Trophoblast cell (in vitro differentiated cells and primary cell): ENCODE data around the gene QRFP.
A peak's percentile ranks its signal among the peaks of the same experiment; 100 is the strongest.

ENCODE experiments used
- DNase-seq, 2 donors: peaks; one replicate each; pipeline ENCODE4 v3.0.0-alpha.2; 2016
- H2AFZ ChIP-seq: 2 replicates; pipeline ENCODE4 v1.6.1; 2013; ENCODE audit warnings: low read length, moderate library complexity, mild to moderate bottlenecking; ENCODE audit not compliant: insufficient read depth, poor library complexity
- H2AK5ac ChIP-seq: 2 replicates; pipeline ENCODE4 v1.6.1; 2013; ENCODE audit warnings: mild to moderate bottlenecking, low read length
- H2BK120ac ChIP-seq: 2 replicates; pipeline ENCODE4 v1.6.1; 2013; ENCODE audit warnings: low read length, mild to moderate bottlenecking, moderate library complexity; ENCODE audit not compliant: insufficient read depth, poor library complexity
- H2BK12ac ChIP-seq: 2 replicates; pipeline ENCODE4 v1.6.1; 2013; ENCODE audit warnings: mild to moderate bottlenecking, low read length, moderate library complexity
- H2BK5ac ChIP-seq: 2 replicates; pipeline ENCODE4 v1.6.1; 2013; ENCODE audit warnings: low read length, low read depth, moderate library complexity, mild to moderate bottlenecking; ENCODE audit not compliant: poor library complexity
- H3K14ac ChIP-seq: 2 replicates; pipeline ENCODE4 v1.6.1; 2013; ENCODE audit warnings: mild to moderate bottlenecking, low read length
- H3K18ac ChIP-seq: 2 replicates; pipeline ENCODE4 v1.6.1; 2013; ENCODE audit warnings: mild to moderate bottlenecking, low read length
- H3K23ac ChIP-seq: 2 replicates; pipeline ENCODE4 v1.6.1; 2013; ENCODE audit warnings: low read length
- H3K27ac ChIP-seq: 2 replicates; pipeline ENCODE4 v1.5.1; 2013; ENCODE audit warnings: low read depth, mild to moderate bottlenecking, inconsistent platforms, low read length, moderate library complexity
- H3K27me3 ChIP-seq: 2 replicates; pipeline ENCODE4 v1.6.1; 2013; ENCODE audit warnings: inconsistent platforms, mild to moderate bottlenecking, low read length, moderate library complexity; ENCODE audit not compliant: insufficient read depth
- H3K36me3 ChIP-seq, 2 experiments: 1 replicate in 1 of 2; 2 replicates in 1 of 2; pipeline ENCODE4 v1.6.1; 2013; ENCODE audit warnings: low read length in 2 of 2, mild to moderate bottlenecking in 2 of 2, moderate library complexity in 1 of 2; ENCODE audit not compliant: insufficient read depth in 2 of 2, control insufficient read depth in 1 of 2
- H3K4ac ChIP-seq: 2 replicates; pipeline ENCODE4 v1.6.1; 2013; ENCODE audit warnings: low read depth, mild to moderate bottlenecking, low read length, moderate library complexity
- H3K4me1 ChIP-seq, 2 experiments: 1 replicate in 1 of 2; 2 replicates in 1 of 2; pipeline ENCODE4 v1.6.1; 2013; ENCODE audit warnings: low read length in 2 of 2, mild to moderate bottlenecking in 2 of 2, moderate library complexity in 1 of 2; ENCODE audit not compliant: insufficient read depth in 2 of 2, control insufficient read depth in 1 of 2
- H3K4me2 ChIP-seq: 2 replicates; pipeline ENCODE4 v1.6.1; 2013; ENCODE audit warnings: inconsistent platforms, mild to moderate bottlenecking, low read length, moderate library complexity
- H3K4me3 ChIP-seq: 2 replicates; pipeline ENCODE4 v1.5.1; 2013; ENCODE audit warnings: mild to moderate bottlenecking, low read depth, low read length, inconsistent platforms
- H3K79me1 ChIP-seq: one replicate; pipeline ENCODE4 v1.6.1; 2013; ENCODE audit warnings: low read length
- H3K79me2 ChIP-seq: 2 replicates; pipeline ENCODE4 v1.6.1; 2013; ENCODE audit warnings: low read length, mild to moderate bottlenecking; ENCODE audit not compliant: control insufficient read depth, insufficient read depth, poor library complexity
- H3K9ac ChIP-seq: 2 replicates; pipeline ENCODE4 v1.6.1; 2013; ENCODE audit warnings: mild to moderate bottlenecking, low read length
- H3K9me3 ChIP-seq: 2 replicates; pipeline ENCODE4 v1.6.1; 2013; ENCODE audit warnings: low read depth, mild to moderate bottlenecking, control low read depth, inconsistent platforms, low read length; ENCODE audit not compliant: insufficient read depth
- H4K12ac ChIP-seq: 2 replicates; pipeline ENCODE4 v1.6.1; 2013; ENCODE audit warnings: low read depth, mild to moderate bottlenecking, low read length, moderate library complexity
- H4K8ac ChIP-seq: 2 replicates; pipeline ENCODE4 v1.6.1; 2013; ENCODE audit warnings: low read depth, mild to moderate bottlenecking, low read length, moderate library complexity
- H4K91ac ChIP-seq: one replicate; pipeline ENCODE4 v1.6.1; 2013; ENCODE audit warnings: low read depth, mild to moderate bottlenecking, low read length, moderate library complexity
- WGBS: extraction: QIAGEN DNeasy Blood & Tissue Kit; methylation state at CpG from one replicate; pipeline ENCODE4 v1.1.7; 2013; ENCODE audit warnings: missing lambda C conversion rate; ENCODE audit not compliant: insufficient read length, insufficient coverage; ENCODE audit errors: extremely low coverage; 5-methylcytosine and 5-hydroxymethylcytosine counted together

QRFP gene

GRCh38 chr9:130934702-130935647, 38.4 kb upstream of the QRFP start:
- no peak overlapping the region for H2BK120ac ChIP-seq
- no peaks in the 10 kb centered on the region for H3K79me2 ChIP-seq
- no peak overlapping the region for H3K4me2 ChIP-seq
- H3K27me3 ChIP-seq = peaks cover 25% of the 10 kb centered on the region
- no peak overlapping the region for H2AK5ac ChIP-seq
- no peak overlapping the region for H2BK5ac ChIP-seq
- no peak overlapping the region for H3K4me3 ChIP-seq
- H2AFZ ChIP-seq = no peak overlapping the region
- no peak overlapping the region for H3K18ac ChIP-seq
- H4K8ac ChIP-seq = no peak overlapping the region
- H4K12ac ChIP-seq = no peak overlapping the region
- no peak overlapping the region for H3K23ac ChIP-seq
- H3K14ac ChIP-seq = peak overlapping the region; percentile 7
- peak in 1 of 2 donors; percentile 27 for DNase-seq
- H3K4me1 ChIP-seq = peaks cover 21 to 23% of the 10 kb centered on the region in 2 experiments
- H3K36me3 ChIP-seq = no peaks in the 10 kb centered on the region
- H4K91ac ChIP-seq = no peak overlapping the region
- H3K27ac ChIP-seq = no peak overlapping the region
- H3K9me3 ChIP-seq = no peaks in the 10 kb centered on the region
- no peak overlapping the region for H2BK12ac ChIP-seq
- WGBS = no CpG with 5 or more reads among the region's 16 CpGs
- no peaks in the 10 kb centered on the region for H3K79me1 ChIP-seq
- no peak overlapping the region for H3K9ac ChIP-seq
- H3K4ac ChIP-seq = no peak overlapping the region

GRCh38 chr9:130934246-130934645, 37.6 kb upstream of the QRFP start:
- no peak for DNase-seq

GRCh38 chr9:130933114-130934046, 36.8 kb upstream of the QRFP start:
- DNase-seq = no peak
- Histone ChIP-seq H3K4me3 (no peak overlapping the region), H3K79me2 (no peaks in the 10 kb centered on the region), H3K4ac (no peak overlapping the region), H3K27ac (no peak overlapping the region), H3K23ac (no peak overlapping the region), H3K36me3 (no peaks in the 10 kb centered on the region), H4K8ac (no peak overlapping the region), H4K12ac (no peak overlapping the region), H2BK12ac (no peak overlapping the region), H3K27me3 (peaks cover 12% of the 10 kb centered on the region), H2BK120ac (no peak overlapping the region), H4K91ac (no peak overlapping the region), H2BK5ac (no peak overlapping the region), H2AFZ (no peak overlapping the region), H3K9me3 (no peaks in the 10 kb centered on the region), H3K14ac (no peak overlapping the region), H3K9ac (no peak overlapping the region), H3K4me1 (peaks cover 19 to 20% of the 10 kb centered on the region in 2 experiments), H3K79me1 (no peaks in the 10 kb centered on the region), H2AK5ac (no peak overlapping the region), H3K4me2 (no peak overlapping the region), H3K18ac (no peak overlapping the region)
- no CpG with 5 or more reads among the region's 26 CpGs for WGBS

More at GRCh38 chr9:130934246-130934645, 37.6 kb upstream of the QRFP start:
- no peak overlapping the region for H3K27ac ChIP-seq
- no peak overlapping the region for H4K12ac ChIP-seq
- no peak overlapping the region for H2BK12ac ChIP-seq
- H3K36me3 ChIP-seq = no peaks in the 10 kb centered on the region
- H3K79me1 ChIP-seq = no peaks in the 10 kb centered on the region
- H3K9ac ChIP-seq = no peak overlapping the region
- H2BK5ac ChIP-seq = no peak overlapping the region
- no peak overlapping the region for H3K18ac ChIP-seq
- no peak overlapping the region for H3K23ac ChIP-seq
- H4K91ac ChIP-seq = no peak overlapping the region
- no peaks in the 10 kb centered on the region for H3K9me3 ChIP-seq
- H3K14ac ChIP-seq = no peak overlapping the region
- peaks cover 20% of the 10 kb centered on the region for H3K27me3 ChIP-seq
- no peak overlapping the region for H3K4me2 ChIP-seq
- no peak overlapping the region for H2AK5ac ChIP-seq
- no peak overlapping the region for H3K4ac ChIP-seq
- H4K8ac ChIP-seq = no peak overlapping the region
- no peak overlapping the region for H2BK120ac ChIP-seq
- H3K4me3 ChIP-seq = no peak overlapping the region
- peaks cover 20 to 21% of the 10 kb centered on the region in 2 experiments for H3K4me1 ChIP-seq
- H3K79me2 ChIP-seq = no peaks in the 10 kb centered on the region
- H2AFZ ChIP-seq = no peak overlapping the region
- WGBS = no CpG with 5 or more reads among the region's 11 CpGs

- H3K14ac ChIP-seq = no peak overlapping the region
- H3K18ac ChIP-seq = no peak overlapping the region
- no CpG with 5 or more reads among the region's 21 CpGs for WGBS
- H3K4ac ChIP-seq = no peak overlapping the region
- no peak overlapping the region for H4K91ac ChIP-seq
- H3K23ac ChIP-seq = no peak overlapping the region
- no peak overlapping the region for H2AFZ ChIP-seq
- H3K36me3 ChIP-seq = no peaks in the 10 kb centered on the region
- DNase-seq = no peak
- H3K9me3 ChIP-seq = no peaks in the 10 kb centered on the region
- H3K4me1 ChIP-seq = peaks cover 16 to 17% of the 10 kb centered on the region in 2 experiments
- no peak overlapping the region for H2BK120ac ChIP-seq
- H3K79me2 ChIP-seq = no peaks in the 10 kb centered on the region
- no peak overlapping the region for H2AK5ac ChIP-seq
- no peak overlapping the region for H4K8ac ChIP-seq
- H2BK5ac ChIP-seq = no peak overlapping the region
- H3K4me2 ChIP-seq = no peak overlapping the region
- H3K27ac ChIP-seq = no peak overlapping the region
- no peaks in the 10 kb centered on the region for H3K79me1 ChIP-seq
- H3K4me3 ChIP-seq = no peak overlapping the region
- H3K27me3 ChIP-seq = peaks cover 2% of the 10 kb centered on the region
- no peak overlapping the region for H3K9ac ChIP-seq
- H2BK12ac ChIP-seq = no peak overlapping the region
- no peak overlapping the region for H4K12ac ChIP-seq
Measured at GRCh38 chr9:130932255-130933079, 35.9 kb upstream of the QRFP start.
